ENCODE measurements around the gene MAPK12.
"Not testable (repeated sequence)": the region's sequence is repeated elsewhere in the genome, so short reads cannot be mapped to it uniquely, and the experiment has no call there.

MAPK12 gene

DNA sequence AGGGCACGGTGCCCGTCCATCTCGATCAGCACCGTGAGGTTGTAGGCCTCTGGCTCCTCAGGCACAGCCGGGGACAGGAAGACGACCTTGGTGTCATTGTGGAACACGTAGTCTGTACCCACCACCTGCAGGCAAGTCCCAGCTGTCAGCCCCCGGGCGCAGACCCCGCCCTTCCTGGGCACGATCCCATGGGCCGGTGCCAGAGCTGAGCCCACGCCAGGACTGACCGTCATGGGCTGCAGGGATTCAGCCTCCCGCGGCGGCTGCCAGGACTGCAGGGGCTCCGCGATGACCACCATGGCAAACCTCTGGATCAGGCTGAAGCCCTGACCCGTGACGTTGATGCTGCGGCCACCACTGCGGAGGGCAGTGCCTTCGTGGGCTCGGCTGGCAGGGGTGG is 20.5 kb upstream of the MAPK12 start:
- DNase-seq (ENCODE audit: low spot score): no peak

- no peak for DNase-seq (ENCODE audit: low spot score)
Measured at GRCh38 chr22:50281384-50281760, 19.9 kb upstream of the MAPK12 start.

DNA sequence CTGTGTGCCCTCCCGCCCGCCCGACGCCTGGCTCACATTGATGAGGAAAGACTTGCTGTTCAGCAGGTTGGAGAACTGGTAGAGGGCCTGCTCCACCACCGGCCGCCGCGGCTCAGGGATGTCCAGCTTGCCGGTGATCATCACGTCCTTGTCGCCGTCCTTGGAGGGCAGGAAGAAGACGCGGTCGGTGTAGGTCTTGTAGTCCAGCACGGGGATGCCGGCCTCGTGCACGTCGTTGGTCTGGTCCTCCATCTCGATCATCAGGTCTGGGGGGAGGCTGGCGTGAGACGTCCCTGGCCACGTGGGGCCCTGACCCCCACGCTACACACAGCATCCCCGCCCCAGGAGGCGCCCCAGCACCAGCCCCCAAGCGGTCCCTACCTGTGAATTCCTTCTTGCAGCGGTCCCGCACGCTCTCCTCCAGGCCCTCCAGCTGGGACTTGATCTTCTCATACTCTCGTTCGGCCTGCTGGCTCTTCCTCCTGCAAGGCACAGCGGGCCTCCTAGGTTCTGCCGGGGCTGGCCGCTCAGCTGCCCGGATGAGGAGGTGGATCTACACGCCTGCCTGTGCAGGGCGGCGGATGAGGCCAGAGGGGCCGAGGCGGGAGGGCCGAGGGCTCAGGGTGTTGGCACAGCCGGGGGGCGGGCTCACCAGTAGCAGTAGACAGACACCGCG is 19.4 kb upstream of the MAPK12 start:
- no peak for DNase-seq (ENCODE audit: low spot score)

- DNase-seq (ENCODE audit: low spot score): no peak
Measured at GRCh38 chr22:50280022-50280707, 18.7 kb upstream of the MAPK12 start.

DNA sequence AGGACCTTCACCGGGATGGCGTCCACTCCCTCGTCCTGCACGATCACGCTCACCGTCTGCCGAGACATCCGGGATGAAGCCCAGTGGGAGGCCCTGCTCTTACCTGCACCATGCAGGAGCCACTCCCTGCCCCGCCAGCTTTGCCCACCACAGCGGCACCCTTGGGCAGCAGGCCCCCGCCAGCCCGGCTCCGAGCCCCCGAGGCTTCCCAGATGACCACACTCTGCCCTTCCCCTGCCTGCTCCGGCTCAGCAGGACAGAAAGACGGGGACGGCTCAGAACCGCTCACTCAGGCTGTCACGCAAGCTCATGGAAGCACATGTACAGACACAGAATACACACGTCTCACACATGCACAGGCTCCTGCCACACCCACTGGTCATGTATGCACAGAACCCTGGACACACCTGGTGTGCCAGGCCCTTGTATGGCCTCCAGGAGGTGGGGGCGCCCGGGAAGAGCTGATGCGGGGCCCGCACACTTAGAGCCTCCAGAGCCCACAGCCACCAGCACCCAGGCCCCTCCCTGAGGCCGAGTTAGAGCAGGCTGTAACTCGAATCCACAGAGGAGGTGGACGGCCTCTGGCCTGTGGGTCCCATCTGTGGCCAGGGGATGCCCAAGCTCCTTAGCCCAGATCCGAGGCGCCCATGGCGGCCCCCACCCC is 17.6 kb upstream of the MAPK12 start:
- no peak for DNase-seq (ENCODE audit: low spot score)

DNA sequence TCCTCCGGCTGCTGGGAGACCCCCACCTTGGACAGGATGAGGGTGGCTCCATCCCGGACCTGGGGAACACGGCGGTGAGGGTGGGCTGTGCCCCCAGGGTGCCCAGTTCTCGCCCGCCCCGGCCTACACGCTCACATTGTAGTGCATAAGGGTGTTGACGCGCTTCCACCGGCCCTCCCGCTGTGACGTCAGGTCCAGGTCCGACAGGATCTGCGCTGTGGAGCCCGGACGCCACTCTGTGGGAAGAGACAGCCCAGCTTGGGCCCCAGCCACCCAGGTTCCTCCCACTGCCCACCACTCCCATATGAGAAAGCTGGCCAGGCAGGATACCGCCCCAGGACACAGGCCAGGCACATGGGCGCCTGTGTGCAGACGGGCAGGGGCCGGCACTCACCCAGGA is 17.0 kb upstream of the MAPK12 start:
- DNase-seq (ENCODE audit: low spot score): no peak

DNA sequence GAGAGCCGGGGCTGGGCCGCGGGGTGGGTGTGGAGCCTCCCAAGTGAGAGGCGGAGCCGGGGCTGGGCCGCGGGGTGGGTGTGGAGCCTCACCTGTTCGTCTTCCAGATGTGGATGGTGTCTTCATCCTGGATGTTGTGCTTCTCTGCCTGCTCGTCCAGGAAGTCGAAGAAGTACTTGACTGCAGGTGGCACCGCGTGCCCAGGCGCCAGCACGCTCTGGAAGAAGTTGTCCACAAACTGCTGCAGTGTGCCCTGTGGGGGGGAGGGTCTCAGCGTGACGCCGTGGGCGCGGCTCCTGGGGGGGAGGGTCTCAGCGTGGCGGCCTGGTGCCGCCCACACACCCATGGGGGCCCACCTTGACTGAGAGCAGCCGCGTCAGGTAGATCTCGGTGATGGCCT is 16.3 kb upstream of the MAPK12 start:
- DNase-seq (ENCODE audit: low spot score): no peak

DNA sequence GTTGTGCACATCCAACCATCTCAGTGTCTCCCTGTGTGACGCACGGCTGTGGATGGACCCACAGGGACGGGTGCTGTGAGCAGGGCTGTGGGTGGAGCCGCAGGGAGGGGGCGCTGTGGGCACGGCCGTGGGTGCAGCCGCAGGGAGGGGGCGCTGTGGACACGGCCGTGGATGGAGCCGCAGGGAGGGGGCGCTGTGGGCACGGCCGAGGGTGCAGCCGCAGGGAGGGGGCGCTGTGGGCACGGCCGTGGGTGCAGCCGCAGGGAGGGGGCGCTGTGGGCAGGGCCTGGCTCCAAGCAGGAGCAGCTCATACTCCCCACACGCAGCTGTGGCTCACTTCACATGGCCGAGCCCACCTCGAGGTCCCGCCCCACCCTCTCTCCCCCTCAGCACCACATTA is 14.7 kb upstream of the MAPK12 start:
- no peak for DNase-seq (ENCODE audit: low spot score)

GRCh38 chr22:50275181-50276055 is 13.9 kb upstream of the MAPK12 start:
- DNase-seq (ENCODE audit: low spot score): no peak

DNA sequence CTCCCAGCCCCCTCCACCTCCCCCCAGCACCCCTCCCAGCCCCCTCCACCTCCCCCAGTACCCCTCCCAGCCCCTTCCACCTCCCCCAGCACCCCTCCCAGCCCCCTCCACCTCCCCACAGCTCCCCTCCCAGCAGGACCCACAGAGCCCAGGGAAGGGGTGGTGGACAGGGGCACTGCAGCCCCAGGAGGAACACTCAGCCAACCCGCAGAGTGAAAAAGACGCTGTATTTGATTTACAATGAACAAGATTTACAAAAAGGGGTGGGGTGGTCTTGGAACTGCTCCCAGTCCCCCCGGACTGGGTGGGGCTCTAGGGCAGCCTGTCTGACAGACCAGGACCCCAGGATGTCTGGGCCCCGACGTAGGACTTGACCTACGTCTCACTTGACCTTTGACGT is 13.3 kb upstream of the MAPK12 start:
- DNase-seq (ENCODE audit: low spot score): no peak

DNA sequence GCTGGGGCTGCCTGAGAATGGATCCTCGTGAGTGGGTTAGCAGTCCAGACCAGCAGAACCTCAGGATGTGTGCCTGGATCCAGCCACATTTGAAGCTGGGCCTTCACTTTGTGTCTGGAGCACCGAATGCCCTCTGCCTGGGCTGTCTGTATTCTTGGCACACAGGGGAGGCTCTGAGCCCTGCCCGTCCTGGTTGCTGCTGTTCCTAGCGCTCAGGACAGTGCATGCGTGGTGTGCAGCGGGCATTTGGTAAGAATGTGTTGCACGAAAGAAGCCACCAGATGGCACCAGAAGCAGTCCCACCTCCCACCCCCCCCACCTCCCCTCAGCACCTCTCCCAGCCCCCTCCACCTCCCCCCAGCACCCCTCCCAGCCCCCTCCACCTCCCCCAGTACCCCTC is 12.8 kb upstream of the MAPK12 start:
- DNase-seq (ENCODE audit: low spot score): peak; percentile 89

GRCh38 chr22:50273781-50274180 is 12.3 kb upstream of the MAPK12 start:
- not testable (repeated sequence) for DNase-seq (ENCODE audit: low spot score)

GRCh38 chr22:50273352-50273751 is 11.9 kb upstream of the MAPK12 start:
- not testable (repeated sequence) for DNase-seq (ENCODE audit: low spot score)

- no peak for DNase-seq (ENCODE audit: low spot score)
Measured at GRCh38 chr22:50272044-50272802, 10.7 kb upstream of the MAPK12 start.

DNA sequence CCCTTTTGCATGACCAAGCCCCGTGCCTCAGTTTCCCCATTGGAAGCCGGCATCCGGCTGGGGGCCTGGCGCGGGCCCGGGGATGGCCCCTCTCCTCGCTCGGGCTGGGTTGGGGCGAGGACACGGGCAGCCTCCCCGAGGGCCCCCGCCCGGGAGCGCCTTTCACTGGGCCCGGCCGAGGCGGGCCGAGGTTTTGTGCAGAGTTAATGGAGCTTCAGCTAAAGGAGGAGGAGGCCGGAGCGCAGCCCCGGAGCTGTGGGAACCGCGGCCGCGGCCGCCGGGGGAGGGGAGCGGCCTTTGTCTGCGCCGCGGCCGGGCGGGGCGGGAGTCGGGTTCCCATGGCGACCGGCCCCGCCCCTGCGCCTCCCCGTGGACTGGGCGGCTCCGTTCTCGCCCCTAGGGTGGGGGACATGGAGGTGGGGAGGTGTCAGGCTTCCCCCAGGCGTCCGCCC is 10.1 kb upstream of the MAPK12 start:
- DNase-seq (ENCODE audit: low spot score): peak; percentile 93

DNA sequence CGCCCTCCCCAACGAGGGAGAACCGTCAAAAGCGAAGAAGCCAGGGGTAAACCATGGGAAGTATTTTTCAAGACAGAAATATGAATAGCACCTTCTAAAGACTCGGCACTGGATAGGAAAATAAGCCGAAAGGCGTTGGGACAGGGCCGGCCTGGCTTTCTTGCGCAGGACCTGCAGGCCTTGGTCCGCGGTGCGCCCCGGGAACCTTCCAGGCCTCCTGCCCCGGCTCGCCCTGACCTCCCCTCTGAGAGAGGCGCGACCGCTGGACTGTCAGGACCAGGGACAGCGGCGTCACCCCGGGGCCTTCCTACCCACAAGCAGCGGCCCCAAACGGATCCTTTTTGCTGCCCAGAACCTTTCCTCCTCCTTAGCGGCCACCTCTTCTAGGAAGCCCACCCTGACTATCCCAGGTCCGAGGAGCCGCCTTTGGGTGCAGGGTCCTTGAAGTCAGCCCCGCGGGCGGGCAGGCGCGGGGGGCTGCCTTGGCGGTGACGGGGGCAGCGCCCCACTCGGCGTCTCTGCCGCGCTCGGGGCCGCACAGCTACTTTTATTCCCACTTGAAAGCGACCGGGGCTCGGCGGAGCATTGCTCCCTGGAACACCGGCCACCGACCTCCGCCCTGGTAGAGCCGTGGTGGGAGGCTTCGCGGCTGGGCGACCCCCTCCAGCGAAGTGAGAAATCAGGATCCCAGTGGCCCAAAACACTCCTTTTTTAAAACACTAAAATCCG is 9.3 kb upstream of the MAPK12 start:
- peak; percentile 97 for DNase-seq (ENCODE audit: low spot score)

- no peak for DNase-seq (ENCODE audit: low spot score)
Measured at GRCh38 chr22:50269970-50270665, 8.6 kb upstream of the MAPK12 start, which contains the start of gene MAPK11. Gene MAPK11 (minus strand): TSS chr22:50270380. CDS start chr22:50270292, 88 bp downstream.

DNA sequence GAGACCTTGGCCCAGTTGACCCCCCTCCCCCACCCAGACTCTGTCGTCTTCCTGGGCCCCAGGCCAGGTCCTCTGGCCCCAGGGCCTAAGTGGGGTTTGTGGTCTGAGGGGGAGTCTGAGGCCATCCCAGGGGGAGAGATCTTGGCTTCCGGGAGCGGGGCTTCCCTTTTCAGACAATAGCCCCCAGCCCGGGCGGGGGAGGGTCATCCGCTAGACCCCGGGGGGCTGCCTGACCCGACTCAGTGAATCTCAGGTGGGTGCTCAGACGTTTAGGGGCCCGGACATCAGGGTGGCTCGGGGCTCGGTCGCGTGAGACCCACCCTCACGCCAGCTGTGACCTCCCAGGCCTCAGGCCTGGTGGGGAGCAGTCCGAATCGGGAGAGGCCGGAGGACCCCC is 8.1 kb upstream of the MAPK12 start:
- no peak for DNase-seq (ENCODE audit: low spot score)

DNA sequence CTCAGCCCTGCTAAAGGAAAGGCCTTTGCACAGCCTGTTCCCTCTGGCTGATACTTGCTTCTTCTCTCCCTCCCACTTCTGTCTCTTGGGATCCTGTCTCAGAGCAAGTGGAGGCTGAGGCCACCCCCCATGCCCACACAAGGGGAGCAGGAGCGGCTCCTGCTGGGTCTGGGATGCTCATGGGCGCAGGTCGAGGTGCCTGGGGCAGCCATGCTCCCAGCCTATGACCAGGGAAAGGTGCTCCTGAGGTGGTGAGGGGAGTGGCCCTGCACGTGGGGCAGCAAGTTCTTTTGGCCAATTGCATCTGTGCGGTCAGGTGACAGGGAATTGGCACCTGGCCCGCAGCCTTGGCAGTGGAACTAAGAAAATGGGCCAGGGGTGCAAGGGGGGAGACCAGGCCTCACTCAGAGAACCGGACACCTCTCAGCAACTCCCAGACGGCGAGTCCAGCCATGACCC is 7.2 kb upstream of the MAPK12 start:
- no peak for DNase-seq (ENCODE audit: low spot score)
